Measurements from ENCODE around the gene PODN.

PODN gene

DNA sequence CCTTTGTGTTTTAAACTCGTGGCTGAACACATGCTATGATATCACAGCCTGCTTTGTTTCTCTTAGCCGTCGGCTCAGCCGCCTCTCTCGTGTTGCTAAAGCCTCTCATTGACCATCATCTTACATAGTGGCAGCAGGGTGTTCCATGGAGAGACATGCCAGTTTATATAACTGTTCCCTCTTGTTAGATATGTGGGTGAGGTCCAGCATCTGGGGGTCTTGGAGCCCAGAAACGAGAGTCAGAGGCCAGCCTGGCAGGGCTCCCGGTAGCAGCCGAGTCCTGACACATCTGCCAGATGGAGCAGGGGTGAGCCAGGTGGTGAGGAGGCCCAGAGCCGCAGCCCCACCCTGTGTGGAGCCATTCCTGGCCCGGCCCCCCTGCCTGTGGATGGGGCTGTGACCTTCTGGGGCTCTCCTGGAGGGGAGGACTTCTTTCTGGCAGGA is 11.9 kb downstream of the PODN start:
- no peak for DNase-seq (ENCODE audit: low read depth in 2 of 3, low spot score in 1 of 3)

DNA sequence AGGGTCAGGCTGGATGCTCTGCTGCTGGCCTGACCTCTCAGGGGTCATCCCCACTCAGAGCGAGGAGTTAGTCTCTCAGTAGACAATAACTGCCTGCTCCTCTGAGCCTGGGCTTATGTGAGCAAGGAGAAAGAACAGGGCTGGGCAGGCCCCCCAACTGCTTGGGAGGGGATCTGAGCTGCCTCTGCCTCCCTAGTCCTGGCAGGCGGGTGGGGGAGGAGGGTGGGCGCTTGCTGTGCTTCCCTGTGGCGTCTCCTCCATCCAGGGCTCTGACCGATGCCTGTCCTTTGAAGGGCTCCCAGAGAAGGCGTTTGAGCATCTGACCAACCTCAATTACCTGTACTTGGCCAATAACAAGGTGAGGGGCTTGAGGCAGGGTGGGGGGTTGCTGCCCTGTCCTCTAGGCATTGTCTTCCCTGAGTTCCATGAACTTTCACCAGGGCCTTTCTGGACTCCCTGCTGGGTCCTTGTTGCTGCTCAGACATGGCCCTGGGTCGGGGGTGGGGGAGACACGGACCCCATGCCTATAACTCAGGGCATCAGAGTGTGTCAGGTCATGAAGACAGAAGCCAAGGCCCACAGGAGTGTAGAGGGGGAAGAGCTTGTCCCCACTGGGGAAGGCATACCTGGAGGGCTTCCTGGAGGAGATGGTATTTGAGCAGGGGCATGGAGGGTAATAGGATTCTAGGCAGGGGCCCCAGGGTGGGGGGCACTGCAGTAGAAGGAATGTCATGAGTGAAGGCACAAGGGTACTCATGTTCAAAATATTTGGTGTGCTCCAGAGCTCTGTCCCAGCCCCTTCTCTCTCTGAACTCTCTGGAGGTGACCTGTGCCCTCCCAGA is 12.5 kb downstream of the PODN start:
- DNase-seq (ENCODE audit: low read depth in 2 of 3, low spot score in 1 of 3) = no peak

DNA sequence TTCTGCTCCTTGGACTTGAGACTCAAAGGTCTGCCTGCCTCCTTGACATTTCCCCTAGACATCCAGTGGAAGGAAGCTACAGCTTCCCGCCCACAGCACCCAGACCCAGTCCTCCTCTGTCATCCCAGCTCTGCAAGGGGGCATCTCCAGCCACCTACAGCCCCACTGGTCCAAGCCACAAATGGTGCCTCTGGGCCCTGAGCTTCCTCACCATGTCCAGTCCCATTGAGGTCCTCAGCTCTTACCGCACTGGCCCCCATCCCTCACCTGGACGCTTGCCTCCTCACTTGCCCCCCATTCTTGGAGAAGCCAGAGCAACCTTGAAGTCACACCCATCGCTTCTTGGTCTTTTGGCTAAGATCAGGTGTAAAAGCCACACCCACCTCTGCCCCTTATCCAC is 13.2 kb downstream of the PODN start:
- DNase-seq (ENCODE audit: low read depth in 2 of 3, low spot score in 1 of 3) = no peak

DNA sequence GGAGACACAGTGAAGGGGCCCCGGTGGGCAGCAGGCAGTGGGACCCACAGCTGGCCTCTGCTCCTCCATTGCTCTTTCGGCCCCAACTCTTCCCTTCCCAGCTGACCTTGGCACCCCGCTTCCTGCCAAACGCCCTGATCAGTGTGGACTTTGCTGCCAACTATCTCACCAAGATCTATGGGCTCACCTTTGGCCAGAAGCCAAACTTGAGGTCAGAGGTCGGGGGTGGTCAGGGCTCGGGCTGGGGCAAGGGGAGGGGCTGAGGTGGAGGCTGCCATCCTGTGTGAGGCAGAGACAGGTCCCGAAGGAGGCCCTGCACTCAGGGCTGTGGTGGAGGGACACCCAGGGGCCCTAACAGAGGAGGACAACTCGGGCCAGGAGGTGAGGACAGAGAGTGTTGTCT is 13.7 kb downstream of the PODN start:
- no peak for DNase-seq (ENCODE audit: low read depth in 2 of 3, low spot score in 1 of 3)

DNA sequence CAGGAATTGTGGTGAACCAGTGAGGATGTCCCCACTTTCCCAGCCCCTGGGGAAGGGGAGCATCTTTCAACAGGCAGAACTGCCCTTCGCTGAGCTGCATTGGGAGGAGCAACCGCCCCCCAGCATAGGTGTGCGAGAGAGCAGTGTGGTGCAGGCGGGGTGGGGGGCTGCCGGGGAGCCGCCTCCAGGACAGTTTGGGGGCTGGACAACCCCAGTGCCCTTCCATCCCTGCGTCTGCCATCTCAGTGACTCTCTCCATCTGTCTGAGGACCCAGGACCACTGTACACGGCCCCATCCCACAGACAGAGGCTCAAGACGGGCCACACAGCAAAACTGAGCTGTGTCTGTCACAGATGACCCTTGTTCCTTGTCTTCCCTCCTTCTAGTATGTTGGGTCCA is 14.2 kb downstream of the PODN start:
- DNase-seq (ENCODE audit: low read depth in 2 of 3, low spot score in 1 of 3) = no peak

DNA sequence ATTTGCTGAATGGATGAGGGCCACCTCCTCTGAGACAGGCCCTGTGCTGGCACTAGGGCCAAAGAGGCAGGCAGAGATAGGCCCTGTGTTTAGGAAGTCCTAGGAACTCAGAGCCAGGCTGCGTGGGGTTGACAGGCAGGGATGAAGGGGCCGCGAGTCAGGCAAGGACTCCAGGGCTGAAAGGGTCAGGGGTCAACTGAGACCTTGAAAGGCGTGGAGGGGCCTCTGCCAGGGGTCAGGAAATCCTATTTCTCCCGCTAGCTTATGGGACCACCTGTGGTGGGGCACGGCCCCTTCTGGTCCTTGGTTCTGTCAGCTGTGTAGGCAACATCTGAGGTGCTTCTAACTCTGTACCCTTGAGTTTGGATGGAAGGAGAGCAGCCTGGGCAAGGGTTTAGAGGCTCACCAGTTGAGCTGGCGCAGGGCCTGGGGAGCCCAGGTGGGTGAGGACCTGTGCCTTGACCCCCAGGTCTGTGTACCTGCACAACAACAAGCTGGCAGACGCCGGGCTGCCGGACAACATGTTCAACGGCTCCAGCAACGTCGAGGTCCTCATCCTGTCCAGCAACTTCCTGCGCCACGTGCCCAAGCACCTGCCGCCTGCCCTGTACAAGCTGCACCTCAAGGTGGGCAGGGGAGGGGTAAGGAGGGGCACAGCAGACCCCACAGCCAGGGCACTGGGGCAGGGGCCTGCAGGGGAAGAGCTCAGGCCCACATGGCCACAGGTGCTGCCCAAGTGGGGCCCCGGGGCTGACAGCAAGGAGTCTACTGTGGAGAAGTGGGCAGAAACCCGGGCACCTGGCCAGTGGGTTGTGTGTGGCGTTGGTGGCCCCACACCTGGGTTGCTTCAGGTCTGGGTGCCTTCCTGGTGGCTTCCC is 14.9 kb downstream of the PODN start:
- no peak for DNase-seq (ENCODE audit: low read depth in 2 of 3, low spot score in 1 of 3)

DNA sequence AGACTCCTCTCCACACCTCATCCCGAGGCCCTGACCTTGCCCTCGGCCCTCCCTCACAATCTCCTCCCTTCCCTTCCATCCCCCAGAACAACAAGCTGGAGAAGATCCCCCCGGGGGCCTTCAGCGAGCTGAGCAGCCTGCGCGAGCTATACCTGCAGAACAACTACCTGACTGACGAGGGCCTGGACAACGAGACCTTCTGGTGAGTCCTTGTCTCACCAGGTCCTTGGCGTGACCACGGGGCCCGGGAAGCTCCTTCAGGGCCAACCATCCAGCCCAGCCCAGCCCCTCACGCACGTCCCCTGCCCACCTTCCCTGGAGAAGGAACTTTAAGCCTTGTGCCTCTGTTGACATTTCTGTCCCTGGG is 15.6 kb downstream of the PODN start:
- no peak for DNase-seq (ENCODE audit: low read depth in 2 of 3, low spot score in 1 of 3)

DNA sequence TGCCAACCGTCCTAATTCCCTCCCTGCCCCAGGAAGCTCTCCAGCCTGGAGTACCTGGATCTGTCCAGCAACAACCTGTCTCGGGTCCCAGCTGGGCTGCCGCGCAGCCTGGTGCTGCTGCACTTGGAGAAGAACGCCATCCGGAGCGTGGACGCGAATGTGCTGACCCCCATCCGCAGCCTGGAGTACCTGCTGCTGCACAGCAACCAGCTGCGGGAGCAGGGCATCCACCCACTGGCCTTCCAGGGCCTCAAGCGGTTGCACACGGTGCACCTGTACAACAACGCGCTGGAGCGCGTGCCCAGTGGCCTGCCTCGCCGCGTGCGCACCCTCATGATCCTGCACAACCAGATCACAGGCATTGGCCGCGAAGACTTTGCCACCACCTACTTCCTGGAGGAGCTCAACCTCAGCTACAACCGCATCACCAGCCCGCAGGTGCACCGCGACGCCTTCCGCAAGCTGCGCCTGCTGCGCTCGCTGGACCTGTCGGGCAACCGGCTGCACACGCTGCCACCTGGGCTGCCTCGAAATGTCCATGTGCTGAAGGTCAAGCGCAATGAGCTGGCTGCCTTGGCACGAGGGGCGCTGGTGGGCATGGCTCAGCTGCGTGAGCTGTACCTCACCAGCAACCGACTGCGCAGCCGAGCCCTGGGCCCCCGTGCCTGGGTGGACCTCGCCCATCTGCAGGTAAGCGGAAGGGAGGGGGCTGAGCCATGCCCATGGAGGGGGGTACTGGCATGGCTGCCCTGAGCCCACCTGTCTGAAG is 16.5 kb downstream of the PODN start:
- DNase-seq (ENCODE audit: low read depth in 2 of 3, low spot score in 1 of 3) = no peak

DNA sequence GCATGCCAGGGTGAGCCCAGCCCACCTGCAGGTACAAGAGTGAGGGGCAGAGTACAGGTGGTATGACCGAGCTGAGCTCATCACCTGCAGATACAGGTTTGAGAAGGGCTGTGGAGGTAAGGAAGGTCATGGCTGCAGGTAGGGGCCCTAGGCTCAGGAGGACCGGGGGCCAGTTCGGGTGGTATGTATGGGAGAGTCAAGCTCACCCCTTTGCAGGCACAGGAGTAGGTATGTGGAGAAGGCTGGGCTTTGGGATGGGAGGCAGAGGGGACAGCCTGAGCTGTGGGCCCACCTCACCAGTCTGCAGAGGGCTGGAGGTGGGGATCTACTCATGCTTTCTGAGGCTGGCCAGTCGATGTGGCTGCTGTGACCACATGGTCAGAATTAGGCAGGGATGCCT is 17.2 kb downstream of the PODN start:
- no peak for DNase-seq (ENCODE audit: low read depth in 2 of 3, low spot score in 1 of 3)

DNA sequence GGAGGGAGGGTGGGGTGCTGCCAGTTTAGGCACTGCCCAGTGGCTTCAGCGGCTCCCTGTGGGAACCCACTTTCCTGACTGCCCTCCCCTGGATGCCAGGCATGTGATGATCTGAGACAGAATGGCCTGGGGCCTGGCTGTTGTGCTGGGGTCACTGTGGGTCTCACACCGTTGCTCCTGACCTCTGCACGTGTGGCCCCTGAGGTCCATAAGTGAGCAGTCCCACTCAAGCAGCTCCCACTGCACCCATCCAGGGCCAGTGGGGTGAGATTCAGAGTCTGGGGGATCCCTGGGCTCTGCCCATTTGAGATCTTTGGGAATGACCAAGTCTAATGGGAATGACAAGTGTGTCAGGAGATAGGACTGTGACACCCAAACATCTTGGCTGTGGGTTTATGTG is 18.0 kb downstream of the PODN start:
- DNase-seq (ENCODE audit: low read depth in 2 of 3, low spot score in 1 of 3) = no peak

DNA sequence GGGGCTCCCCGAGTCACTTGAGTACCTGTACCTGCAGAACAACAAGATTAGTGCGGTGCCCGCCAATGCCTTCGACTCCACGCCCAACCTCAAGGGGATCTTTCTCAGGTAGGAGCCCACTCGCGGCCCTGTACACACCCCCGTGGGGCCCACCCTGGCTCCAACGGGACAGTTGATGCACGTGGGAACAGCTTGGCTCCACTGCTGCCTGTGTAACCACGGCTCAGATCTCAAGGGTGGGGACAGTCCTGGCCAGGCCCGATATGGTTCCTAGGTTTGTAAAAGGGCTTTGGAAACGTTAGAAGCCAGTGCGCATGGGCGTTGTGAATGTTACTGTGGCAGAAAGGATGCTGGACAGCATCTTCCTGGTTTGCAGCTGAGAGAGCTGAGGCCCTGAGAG is 18.8 kb downstream of the PODN start:
- no peak for DNase-seq (ENCODE audit: low read depth in 2 of 3, low spot score in 1 of 3)

DNA sequence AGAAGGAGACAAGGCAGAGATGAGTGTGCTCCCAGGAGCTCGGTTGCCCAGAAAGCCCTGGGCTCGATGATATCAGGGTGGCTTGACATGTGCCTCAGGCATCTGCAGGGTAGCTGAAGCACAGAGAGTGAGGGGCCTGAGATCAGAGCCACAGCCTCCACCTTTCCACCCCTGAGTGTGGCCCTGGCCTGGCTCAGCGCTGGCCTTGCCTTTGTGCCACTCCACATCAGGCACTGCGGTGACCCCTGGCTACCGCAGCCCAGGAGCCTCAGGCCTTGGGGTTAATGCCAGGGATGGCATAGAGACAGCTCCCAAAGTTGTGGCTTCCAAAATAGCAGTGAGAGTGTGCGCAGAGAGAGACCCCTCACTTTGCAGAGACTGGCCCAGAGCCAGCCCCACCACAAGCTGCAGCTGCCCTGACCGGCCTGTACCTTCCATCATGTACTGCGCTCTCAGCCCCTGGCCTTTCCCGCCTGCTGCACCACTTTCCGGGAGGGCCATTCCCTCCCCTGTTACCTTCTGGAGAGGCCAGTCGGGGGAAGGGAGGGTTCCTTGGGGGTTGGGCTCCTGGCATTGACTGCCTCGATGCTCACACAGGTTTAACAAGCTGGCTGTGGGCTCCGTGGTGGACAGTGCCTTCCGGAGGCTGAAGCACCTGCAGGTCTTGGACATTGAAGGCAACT is 19.5 kb downstream of the PODN start:
- DNase-seq (ENCODE audit: low read depth in 2 of 3, low spot score in 1 of 3) = no peak

DNA sequence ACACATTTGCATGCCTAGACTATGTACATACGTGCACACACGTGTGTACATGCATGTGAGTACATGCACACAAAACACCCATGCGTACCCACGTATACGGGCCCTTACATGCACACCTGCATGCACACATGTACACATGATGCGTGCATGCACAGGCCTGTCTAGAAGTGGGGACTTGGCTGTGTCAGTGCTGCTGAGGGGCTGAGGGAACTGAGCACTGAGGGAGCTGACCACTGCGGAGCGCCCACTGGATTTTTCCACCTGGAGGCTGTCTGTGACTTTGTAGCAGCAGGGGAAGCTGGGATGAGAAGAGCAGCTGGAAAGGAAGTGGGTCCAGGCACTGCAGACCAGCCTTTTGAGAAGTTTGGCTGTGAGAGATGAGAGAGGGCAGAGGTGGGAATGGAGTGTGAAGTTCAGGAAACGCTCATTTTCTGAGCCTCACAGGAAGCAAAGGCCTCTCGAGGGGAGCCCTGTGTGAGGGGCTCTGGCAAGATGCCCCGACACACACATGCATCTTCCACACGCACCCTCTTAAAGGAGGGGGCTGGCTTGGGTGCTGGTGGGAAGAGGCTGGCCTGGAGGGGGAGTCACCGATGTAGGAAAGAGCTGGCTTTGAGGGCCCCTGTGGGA is 20.9 kb downstream of the PODN start:
- no peak for DNase-seq (ENCODE audit: low read depth in 2 of 3, low spot score in 1 of 3)

DNA sequence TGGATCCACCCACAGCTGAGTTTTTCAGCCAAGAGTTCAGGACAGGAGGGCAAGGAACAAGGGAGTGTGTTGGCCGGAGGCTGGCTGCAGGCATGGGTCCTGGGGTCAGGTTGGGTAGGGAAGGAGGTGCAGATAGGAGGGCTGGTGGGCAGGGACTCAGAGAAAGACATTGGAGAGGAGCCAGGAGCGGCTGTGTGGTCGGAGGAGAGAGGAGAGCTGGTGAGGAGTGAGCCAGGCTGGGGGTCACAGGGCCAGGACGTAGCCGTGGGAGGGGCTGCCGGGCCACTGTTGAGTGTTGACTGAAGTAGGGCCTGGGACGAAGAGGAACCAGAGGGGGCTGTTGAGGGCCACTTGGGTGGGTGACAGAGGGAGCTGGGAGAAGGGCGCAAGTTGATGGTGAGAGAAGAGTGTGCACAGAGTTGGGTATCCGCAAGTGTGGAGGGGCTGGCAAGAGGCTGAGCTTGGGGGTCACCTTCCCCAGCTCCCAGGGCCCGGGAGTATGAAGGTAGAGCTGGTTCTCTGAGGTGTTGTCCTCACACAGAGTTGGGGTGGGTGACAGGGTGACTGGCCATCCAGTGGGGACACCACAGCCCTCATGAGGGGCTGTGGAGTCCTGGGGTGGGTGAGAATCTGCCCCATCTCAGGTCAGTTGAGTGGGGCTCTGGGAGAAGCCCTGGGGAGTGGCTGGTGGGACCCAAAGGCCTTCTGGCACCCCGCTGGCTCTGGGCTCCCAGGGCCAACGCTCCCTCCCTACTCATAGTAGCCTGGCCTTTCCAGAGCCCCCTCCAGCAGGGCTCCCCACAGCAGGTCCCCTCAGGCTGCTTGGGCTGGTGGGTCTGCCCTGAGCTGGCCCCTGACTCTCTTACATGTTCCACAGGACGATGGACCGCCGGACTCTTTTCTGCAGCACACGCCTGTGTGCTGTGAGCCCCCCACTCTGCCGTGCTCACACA is 21.9 kb downstream of the PODN start:
- DNase-seq (ENCODE audit: low read depth in 2 of 3, low spot score in 1 of 3) = no peak

DNA sequence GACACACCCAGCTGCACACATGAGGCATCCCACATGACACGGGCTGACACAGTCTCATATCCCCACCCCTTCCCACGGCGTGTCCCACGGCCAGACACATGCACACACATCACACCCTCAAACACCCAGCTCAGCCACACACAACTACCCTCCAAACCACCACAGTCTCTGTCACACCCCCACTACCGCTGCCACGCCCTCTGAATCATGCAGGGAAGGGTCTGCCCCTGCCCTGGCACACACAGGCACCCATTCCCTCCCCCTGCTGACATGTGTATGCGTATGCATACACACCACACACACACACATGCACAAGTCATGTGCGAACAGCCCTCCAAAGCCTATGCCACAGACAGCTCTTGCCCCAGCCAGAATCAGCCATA is 22.6 kb downstream of the PODN start:
- DNase-seq (ENCODE audit: low read depth in 2 of 3, low spot score in 1 of 3) = no peak

DNA sequence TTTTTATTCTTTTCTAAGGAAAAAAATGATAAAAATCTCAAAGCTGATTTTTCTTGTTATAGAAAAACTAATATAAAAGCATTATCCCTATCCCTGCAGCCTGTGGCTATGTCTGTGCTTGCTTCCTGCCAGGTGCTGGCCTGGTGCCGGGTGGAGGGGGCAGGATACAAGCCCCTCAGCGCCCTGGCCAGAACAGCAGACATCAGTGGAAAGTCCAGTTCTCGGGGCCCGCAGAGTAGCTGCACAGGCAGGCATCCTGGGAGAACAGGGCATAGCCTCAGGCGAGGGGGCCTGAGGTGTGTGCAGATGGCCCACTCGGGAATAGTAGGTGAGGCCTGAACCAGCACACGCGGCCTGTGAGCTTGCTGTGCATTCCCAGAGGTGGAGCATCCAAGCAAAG is 23.4 kb downstream of the PODN start:
- no peak for DNase-seq (ENCODE audit: low read depth in 2 of 3, low spot score in 1 of 3)

DNA sequence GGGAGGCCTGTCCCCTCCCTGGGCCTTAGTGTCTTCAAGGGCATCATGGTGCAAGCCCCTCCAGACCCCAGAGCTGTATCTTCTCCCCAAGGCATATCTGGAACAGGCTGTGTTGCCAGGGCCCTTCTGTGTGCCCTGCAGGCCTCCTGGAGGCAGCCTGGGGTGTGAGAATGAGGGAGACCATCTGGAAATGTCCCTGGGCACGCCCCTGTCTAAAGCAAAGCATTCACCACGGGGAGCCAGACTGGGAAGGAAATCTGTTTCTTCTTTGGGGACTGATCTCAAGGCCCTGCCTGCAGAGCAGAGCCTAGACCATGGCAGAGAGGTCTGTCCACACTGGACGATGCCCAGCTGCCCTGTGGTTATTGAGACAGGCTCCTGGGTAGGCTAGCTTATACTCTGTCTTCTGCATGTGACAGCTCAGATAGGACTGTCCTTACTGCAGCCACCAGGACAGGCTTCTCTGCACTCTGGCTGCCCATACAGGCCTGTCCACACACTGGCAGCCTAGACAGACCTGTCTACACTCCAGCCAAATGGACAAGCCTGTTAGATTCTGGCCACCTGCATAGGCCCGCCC is 24.6 kb downstream of the PODN start:
- DNase-seq (ENCODE audit: low read depth in 2 of 3, low spot score in 1 of 3) = no peak

DNA sequence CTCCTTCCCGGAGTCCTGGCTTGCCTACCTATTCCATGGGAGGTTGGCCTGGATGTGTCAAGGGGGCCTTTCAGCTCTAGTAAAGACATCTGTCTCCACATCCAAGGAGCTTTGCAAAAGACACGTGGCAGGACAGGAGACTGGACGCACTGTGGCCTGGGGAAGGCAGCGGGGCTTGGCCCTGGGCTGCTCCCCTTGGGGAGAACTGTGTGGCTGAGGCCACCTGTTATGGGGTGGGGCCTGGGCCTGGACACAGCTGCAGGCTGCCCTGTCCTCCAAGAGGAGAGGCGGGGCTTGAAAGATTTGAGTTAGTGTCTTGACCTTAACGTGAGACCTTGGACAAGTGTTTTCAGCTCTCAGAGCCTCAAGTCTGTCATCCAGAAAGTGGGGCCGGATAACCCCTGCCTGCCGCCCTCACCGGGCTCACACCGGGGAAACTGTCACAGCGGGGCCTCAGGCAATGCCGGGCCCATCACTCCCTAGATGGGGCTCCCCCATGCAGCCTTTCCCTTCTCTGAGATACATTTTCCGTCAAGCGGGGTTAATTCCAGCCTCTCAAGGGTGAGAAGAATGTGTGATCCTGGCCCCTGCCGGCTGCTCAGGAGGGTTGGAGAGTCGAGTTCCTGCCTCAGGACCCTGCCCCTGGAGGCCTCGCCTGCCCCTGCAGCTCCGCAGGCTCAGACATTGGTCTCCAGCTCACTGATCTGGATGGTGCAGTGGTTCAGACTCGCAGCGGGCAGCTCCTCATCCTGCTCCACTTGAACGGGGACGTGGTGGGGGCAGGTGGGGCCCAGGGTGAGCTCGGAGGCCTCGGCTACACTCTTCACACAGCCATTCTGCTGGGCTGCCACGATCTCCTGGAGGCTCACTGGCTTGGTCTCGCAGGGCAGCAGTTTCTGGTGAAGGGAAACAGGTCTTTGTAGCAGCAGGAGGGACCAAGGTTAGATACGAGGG is 25.6 kb downstream of the PODN start:
- no peak for DNase-seq (ENCODE audit: low read depth in 2 of 3, low spot score in 1 of 3)
